Endometrial microvascular endothelial cells (primary cell): ENCODE measurements around the gene KIF22. TPM values are rescaled to one million over a fixed set of nuclear protein-coding genes. Genes with fewer than 3 reads are reported as not detected.
"Not testable (repeated sequence)": the region's sequence is repeated elsewhere in the genome, so short reads cannot be mapped to it uniquely, and the experiment has no call there.

ENCODE experiments used
- in situ Hi-C: cut with HindIII; loops from 2 replicates; pipeline ENCODE4 v1.10.0; 2017; ENCODE audit warnings: low sequenced_read_pairs, low pct_unique_long_range_greater_than_20kb; ENCODE audit errors: inconsistent ontology term
- total RNA-seq: library from RNA; depleted of rRNA; stranded (reverse); fragments of >200 nt; gene quantifications from one replicate; pipeline ENCODE4 v1.2.3, GENCODE V29; 2015; ENCODE audit errors: inconsistent ontology term

KIF22 gene
- total RNA-seq, 1 donor from 2014 or later = 98.0 TPM

- in situ Hi-C loops = no loop called here
Measured at GRCh38 chr16:29763326-29763725, 27.2 kb upstream of the KIF22 start.

- in situ Hi-C loops = no loop called here
Measured at GRCh38 chr16:29765167-29766032, 25.2 kb upstream of the KIF22 start.

GRCh38 chr16:29766571-29766970 is 24.0 kb upstream of the KIF22 start:
- in situ Hi-C loops = no loop called here

GRCh38 chr16:29767062-29767461 is 23.5 kb upstream of the KIF22 start:
- in situ Hi-C loops = no loop called here

GRCh38 chr16:29769507-29769906 is 21.0 kb upstream of the KIF22 start:
- in situ Hi-C loops = no loop called here

- in situ Hi-C loops = no loop called here
Measured at GRCh38 chr16:29770250-29770929, 20.2 kb upstream of the KIF22 start.

- in situ Hi-C loops = not testable (repeated sequence)
Measured at GRCh38 chr16:29772330-29772729, 18.2 kb upstream of the KIF22 start.

- in situ Hi-C loops = no loop called here
Measured at GRCh38 chr16:29774730-29775129, 15.8 kb upstream of the KIF22 start.

GRCh38 chr16:29775742-29776408 is 14.7 kb upstream of the KIF22 start:
- in situ Hi-C loops = no loop called here

GRCh38 chr16:29777576-29778350 is 12.8 kb upstream of the KIF22 start, which contains the start of gene ZG16:
Gene ZG16, plus strand, starts transcription at chr16:29778256. Its CDS starts 1,011 bp downstream, at chr16:29779267.
- in situ Hi-C loops = no loop called here

- in situ Hi-C loops = no loop called here
Measured at GRCh38 chr16:29779474-29779873, 11.1 kb upstream of the KIF22 start.

GRCh38 chr16:29783094-29783953 is 7.2 kb upstream of the KIF22 start:
- in situ Hi-C loops = not testable (repeated sequence)

- in situ Hi-C loops = no loop called here
Measured at GRCh38 chr16:29784157-29784556, 6.4 kb upstream of the KIF22 start.

GRCh38 chr16:29784901-29785500 is 5.5 kb upstream of the KIF22 start:
- in situ Hi-C loops = no loop called here

- in situ Hi-C loops = not testable (repeated sequence)
Measured at GRCh38 chr16:29787155-29787554, 3.4 kb upstream of the KIF22 start.

GRCh38 chr16:29789775-29790182 is 772 bp upstream of the KIF22 start:
- in situ Hi-C loops = no loop called here

- in situ Hi-C loops = no loop called here
Measured at GRCh38 chr16:29790949-29791844, 646 bp downstream of the KIF22 start.
